SK-MEL-5 (cell line): ENCODE data around the gene ACVR2A. TPM values are rescaled to one million over a fixed set of nuclear protein-coding genes. Genes with fewer than 3 reads are reported as not detected.

Experiments
- DNase-seq: peaks from one replicate; pipeline ENCODE4 v3.0.0-alpha.2; 2016; ENCODE audit warnings: low read depth, low spot score
- in situ Hi-C: cut with HindIII; loops from 2 replicates; pipeline ENCODE4 v1.10.0; 2016; ENCODE audit warnings: low sequenced_read_pairs, high pct_unique_total_duplicates, low pct_unique_long_range_greater_than_20kb
- total RNA-seq: library from RNA; depleted of rRNA; stranded (reverse); fragments of >200 nt; shearing (Covaris generic); gene quantifications from 2 replicates; pipeline ENCODE4 v1.2.3, GENCODE V29; 2014

ACVR2A gene
- total RNA-seq, 1 experiment from 2014 or later, result 5.6 TPM

- DNase-seq, result no peak
- in situ Hi-C loops, result no loop called here
Observed at GRCh38 chr2:147850838-147851237, 6.0 kb downstream of the ACVR2A start.

DNA sequence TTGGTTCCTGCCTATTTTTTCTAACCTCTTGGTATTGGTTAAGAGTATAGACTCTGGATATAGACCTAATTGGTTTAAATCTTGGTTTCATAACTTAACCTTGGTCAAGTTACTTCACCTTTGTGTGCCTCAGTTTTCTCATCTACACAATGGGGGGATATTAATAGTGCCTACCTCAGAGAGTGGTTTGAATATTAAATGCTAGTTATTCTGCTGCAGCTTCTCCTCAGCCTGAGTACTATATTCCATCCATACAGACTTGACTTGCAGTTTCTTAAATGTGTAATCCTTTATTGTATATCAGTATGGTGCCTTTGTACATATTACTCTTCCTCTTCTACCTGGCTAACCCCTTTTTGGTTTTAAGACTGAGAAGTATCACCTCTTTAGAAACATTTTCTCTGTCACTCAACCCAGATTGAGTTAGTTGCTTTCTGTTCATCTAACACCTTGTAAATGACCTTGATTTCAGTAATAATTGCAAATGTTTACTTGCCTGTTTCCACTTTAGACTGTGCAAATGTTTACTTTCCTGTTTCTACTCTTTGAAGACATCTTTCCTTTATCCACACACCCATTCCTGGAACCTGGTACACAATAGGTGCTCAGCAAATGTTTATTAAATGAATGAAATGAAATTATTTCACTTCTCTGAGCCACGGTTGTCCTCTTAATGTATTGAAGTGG lies 6.6 kb downstream of the ACVR2A start:
- in situ Hi-C loops, result no loop called here

DNA sequence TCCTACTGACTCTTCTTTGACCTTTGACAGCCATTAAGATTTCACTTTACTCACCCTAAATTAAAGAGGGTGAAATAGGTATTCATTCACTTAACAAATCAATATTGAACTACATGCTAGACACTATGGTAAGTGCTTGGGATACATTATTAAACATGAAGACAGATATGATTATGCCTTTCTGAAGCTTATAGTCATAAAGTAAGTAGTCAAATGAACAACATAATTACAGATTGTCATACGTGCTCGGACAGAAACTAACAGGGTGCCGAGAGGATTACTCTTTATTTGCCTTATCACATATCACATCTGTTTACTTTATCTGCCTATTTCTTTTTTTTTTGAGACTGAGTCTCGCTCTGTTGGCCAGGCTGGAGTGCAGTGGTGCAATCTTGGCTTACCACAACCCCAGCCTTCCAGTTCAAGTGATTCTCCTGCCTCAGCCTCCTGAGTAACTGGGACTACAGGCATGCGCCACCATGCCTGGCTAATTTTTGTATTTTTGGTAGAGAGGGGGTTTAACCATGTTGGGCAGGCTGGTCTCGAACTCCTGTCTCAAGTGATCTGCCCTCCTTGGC lies 9.8 kb downstream of the ACVR2A start:
- in situ Hi-C loops, result no loop called here

More for the DNA sequence above, 6.6 kb downstream of the ACVR2A start:
- DNase-seq, result no peak

DNA sequence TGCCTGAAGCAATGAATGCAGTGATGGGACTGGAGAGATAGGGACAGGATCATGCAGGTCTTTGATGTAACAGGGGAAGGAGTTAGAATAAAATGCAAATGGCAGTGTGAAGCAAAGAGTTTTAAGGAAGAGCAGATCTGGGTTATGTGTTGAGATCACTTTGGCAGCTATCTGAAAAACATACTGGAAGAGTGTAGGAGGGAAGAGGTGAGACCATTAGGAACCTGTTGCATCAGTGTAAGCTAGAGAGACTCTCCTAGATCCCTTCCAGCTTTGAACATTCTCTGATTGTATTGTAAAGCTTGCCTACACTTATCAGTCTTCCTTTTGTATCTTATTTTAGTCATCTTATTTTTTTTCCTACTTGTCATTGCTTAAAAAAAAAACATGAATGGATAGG lies 10.5 kb downstream of the ACVR2A start:
- in situ Hi-C loops, result no loop called here
- no peak for DNase-seq

More for the DNA sequence above, 9.8 kb downstream of the ACVR2A start:
- no peak for DNase-seq

- no peak for DNase-seq
- in situ Hi-C loops, result no loop called here
Observed at GRCh38 chr2:147855977-147856376, 11.1 kb downstream of the ACVR2A start.

GRCh38 chr2:147860009-147860408 lies 15.2 kb downstream of the ACVR2A start:
- in situ Hi-C loops, result no loop called here
- no peak for DNase-seq

DNA sequence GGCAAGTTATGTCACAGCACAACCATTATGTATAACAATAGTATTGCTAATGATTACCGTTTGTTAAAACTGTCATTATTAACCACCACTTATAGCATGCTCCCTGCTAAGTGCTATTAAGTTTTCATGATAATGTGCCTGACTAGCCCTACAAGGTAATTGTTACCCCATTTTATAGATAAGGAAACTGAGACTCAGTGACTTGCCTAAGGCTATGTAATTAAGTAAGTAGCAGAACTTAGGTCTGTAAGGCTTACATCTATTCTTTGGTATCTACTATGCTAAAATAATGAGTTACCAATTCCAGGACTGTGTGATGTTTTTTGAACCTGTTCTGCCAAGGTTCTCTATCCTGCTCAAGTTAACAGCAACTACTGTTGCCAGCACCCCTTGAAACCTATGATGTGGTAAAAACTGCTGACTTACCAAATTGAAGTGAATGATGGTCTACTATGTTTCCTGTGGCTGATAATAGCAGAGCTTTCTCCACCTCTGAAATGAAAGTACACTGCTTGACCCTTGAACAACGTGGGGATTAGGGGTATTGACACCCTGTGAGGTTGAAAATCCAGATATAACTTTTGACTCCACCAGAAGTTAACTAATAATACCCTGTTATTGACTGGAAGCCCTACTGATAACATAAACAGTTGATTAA lies 18.2 kb downstream of the ACVR2A start:
- in situ Hi-C loops, result no loop called here
- DNase-seq, result no peak

GRCh38 chr2:147863835-147864234 lies 19.0 kb downstream of the ACVR2A start:
- in situ Hi-C loops, result no loop called here
- DNase-seq, result no peak

- in situ Hi-C loops, result no loop called here
- no peak for DNase-seq
Observed at GRCh38 chr2:147865560-147865959, 20.7 kb downstream of the ACVR2A start.

DNA sequence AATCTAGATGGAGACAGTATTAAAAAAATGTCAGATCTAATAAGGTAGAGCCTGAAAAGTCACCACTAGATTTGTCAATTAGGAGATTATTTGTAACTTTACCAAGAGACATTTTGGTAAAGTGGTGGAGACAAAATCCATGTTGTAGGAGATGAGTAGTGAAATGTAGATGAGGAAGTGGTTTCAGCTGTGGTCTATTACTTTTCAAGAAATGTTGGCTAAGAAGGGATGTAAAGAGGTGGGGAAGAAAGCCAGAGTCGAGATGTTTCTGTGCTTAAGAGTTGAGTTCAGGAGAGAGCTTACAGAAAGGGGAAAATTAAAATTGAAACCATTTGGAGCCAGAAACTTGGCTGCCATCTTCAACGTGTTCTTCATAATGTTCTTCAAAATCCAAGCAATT lies 22.2 kb downstream of the ACVR2A start:
- in situ Hi-C loops, result no loop called here
- no peak for DNase-seq

GRCh38 chr2:147869934-147870333 lies 25.1 kb downstream of the ACVR2A start:
- no peak for DNase-seq
- in situ Hi-C loops, result no loop called here

- DNase-seq, result no peak
- in situ Hi-C loops, result no loop called here
Observed at GRCh38 chr2:147872967-147873366, 28.1 kb downstream of the ACVR2A start.

DNA sequence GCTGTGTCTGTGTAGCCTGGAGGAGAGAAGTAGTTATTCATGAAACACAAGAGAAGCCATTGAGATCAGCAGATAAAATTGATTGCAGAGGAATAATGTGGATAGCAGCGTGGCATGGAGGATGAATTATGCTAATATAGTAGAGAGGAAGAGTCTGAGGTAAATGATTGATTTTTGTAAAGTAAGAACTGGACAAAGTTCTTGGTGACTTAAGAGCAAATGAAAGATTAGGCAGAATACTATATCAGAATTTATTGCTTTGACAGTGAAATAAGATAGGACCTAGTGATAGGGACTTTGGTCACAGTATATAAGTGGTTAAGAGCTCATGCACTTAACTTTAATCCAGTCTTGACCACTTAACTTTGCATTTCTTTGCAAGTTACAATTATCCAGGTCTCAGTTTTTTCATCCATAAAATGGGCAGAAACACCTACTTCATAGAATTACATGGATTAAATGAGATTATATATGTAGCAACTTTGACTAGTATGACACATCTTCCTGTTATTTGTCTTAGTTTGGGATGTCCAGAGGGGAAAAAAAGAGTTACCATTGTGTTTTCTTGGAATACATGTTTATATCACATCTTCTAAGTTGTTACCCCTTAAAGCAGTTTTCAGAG lies 29.1 kb downstream of the ACVR2A start:
- DNase-seq, result no peak
- in situ Hi-C loops, result no loop called here

GRCh38 chr2:147879846-147880245 lies 35.0 kb downstream of the ACVR2A start:
- in situ Hi-C loops, result no loop called here
- DNase-seq, result no peak

GRCh38 chr2:147882631-147883030 lies 37.8 kb downstream of the ACVR2A start:
- in situ Hi-C loops, result no loop called here
- DNase-seq, result no peak

DNA sequence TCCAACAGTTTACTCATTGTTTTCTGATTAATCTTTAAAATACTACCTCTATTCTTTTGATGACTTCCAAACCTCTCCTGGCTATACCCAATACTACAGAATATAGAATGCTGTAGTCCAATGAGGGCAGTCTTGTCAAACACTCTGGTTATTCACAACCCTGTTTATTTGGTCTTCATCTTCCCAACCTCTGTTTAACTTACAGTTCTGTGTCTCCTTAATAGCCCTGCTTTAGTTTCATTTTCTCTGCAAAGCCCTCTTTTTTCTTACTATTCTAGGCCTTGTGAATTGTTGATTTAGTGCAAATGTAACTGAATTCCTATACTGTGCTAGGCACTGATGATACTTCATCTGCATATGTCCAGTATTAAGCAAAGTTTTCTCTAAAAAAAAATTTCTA lies 40.0 kb downstream of the ACVR2A start:
- in situ Hi-C loops, result no loop called here

DNA sequence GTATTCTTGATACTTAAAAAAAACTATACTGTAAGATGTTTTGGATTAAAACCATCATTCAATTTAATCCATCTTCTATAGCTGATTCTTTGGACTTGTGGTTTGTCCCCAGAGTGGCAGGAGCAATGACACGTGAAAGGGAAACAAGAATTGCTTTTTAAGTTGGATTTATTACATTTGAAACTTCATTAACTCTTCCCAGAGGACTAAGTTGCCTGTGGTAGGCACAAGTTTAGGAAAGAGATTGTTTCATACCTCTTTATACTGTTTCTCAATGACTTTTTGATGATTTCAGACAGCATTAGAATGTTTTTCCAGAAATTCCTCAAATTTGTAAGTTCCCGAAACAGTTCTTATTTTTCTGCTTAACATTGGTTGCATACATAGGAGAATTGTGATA lies 41.3 kb downstream of the ACVR2A start:
- DNase-seq, result no peak
- in situ Hi-C loops, result no loop called here

More for the DNA sequence above, 40.0 kb downstream of the ACVR2A start:
- DNase-seq, result no peak

GRCh38 chr2:147888680-147889079 lies 43.9 kb downstream of the ACVR2A start:
- in situ Hi-C loops, result no loop called here

GRCh38 chr2:147904051-147904450 lies 59.2 kb downstream of the ACVR2A start:
- in situ Hi-C loops, result no loop called here
- DNase-seq, result no peak

More at GRCh38 chr2:147888680-147889079, 43.9 kb downstream of the ACVR2A start:
- DNase-seq, result no peak
